GM18520 (cell line): ENCODE measurements around the gene GRID2.

Experiments
- ATAC-seq: cut with Tn5 transposase; IDR thresholded peaks from one replicate; pipeline ENCODE4 v1.9.1; 2021; ENCODE audit not compliant: unreplicated experiment

The GRID2 gene

GRCh38 chr4:93061826-93062225 is 758.1 kb downstream of the GRID2 start:
- ATAC-seq: no peak

DNA sequence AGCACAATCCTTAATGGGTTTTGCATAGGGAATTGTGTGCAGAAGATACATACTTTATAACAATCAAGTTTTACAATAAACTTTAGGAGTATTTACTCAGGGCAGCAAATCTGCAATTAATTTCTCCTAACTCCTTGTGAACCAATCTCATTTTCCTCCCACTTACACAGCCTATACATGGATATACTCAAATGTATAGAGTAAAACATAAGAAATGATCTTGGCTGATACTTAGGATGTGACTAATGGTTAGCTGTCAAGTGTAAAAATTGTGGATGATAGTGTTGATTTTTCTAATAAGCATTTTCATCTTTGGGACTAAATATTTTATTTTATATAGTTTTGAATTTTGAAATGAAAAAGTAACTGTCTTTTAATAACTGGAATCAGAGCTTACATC is 759.6 kb downstream of the GRID2 start:
- ATAC-seq: no peak

- ATAC-seq: no peak
Measured at GRCh38 chr4:93065790-93066189, 762.0 kb downstream of the GRID2 start.

DNA sequence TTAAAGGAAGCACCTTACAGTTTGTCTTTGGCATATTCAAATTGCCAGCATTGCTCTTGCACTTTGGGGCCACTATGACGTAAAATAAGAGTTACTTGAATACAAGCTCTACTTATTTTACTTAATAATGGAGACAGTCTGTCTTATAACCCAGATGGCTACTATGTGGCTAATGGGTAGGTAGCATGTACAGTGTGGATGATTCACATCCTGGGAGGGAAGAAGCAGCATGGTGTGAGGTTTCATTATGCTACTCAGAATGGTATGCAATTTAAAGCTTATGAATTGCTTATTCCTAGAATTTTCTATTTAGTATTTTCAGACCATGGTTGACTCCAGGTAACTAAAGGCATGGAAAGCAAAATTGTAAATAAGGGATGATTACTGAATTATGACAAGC is 763.0 kb downstream of the GRID2 start:
- no peak for ATAC-seq

DNA sequence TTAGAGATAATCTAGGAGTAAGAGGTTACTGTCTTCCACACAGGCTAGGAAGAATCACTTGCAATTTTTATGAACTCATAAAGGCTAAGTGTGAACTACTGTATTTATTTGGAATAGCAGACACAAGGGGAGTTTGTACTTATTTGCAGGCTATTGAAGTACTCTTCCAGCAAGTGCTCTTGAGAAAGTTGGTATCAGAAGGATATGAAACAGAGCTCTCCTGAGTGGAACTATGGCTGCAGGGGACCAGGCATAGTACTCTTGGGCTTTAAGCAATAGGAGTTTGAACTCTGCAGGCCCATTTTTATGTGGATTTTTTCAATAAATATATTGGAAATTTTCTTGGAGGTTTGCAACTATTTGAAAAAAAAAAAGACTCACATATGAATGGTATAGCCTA is 768.5 kb downstream of the GRID2 start:
- no peak for ATAC-seq

DNA sequence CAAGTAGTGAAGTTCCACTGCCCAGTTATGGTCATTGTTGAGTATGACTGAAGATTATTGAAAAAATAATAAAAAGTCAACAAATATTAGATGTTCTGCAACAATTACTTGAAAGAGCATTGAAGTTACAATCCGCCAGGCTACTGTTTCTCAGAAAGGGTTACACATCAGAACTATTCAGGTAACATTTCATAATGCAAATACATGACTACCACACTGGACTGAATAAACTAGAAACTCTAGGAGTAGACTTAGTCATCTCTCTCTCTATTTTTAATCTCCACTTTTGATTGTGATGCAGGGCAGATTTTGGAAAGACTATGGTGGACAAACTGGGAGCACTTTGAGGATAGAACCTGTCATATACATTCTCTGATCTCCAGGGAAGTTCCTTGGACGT is 776.5 kb downstream of the GRID2 start:
- ATAC-seq: no peak

- no peak for ATAC-seq
Measured at GRCh38 chr4:93084599-93085305, 781.0 kb downstream of the GRID2 start.

DNA sequence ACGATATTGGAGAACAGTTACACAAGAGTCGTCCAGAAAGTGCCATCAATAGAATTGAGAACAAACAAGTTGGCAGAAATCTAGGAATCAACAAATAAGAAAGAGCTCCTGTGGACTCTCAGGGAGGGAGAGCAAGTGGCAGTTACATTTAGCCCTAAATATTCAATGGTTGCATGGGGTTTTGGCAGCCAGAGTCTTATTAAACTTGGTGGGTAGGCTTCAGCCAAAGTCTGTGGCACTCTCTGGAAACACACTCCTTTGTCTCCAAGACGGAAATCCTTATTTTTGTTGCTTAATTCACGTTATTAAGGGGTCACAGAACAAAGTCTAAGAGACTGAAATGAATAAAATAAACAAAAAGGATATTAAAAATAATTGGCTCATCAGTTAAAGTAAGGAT is 782.6 kb downstream of the GRID2 start:
- ATAC-seq: no peak

DNA sequence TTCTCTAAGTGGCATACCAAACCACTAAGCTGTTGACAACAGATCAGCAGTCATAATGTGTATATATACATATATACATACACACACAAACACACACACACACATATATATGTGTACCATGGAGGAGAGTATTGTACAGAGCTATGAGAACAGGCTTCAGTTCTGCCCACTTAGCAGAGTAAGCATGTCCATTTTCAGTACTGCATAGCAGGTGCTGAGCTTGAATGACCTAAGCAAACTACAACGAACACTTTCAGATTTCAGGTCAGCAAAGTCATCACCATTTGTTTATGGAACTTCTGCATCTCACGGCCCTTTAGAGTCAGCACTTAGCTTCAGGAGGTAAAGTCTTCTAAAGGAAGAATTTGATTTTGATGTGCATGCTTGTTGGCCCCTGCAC is 789.0 kb downstream of the GRID2 start:
- ATAC-seq: no peak

GRCh38 chr4:93103042-93103441 is 799.3 kb downstream of the GRID2 start:
- no peak for ATAC-seq

DNA sequence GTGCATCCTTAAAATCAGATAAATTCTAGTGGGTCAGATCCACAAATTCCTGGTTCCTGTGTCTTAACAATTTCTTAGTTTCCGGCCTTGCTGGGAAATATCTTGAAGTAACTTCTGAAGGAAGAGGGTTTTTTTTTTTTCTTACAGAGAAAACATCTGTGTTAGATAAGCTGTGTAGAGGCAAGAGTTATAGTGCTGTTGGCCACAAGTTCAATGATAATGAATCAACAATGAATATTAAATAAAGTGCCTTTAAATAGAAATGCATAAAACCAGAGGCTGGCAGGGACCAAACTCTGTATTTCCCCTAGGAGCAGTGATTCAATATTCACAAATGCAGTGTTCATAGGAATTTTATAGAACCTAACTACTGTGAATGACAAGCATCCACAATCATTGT is 812.9 kb downstream of the GRID2 start:
- ATAC-seq: no peak

GRCh38 chr4:93127489-93127888 is 823.7 kb downstream of the GRID2 start:
- no peak for ATAC-seq

GRCh38 chr4:93132631-93133030 is 828.9 kb downstream of the GRID2 start:
- no peak for ATAC-seq

DNA sequence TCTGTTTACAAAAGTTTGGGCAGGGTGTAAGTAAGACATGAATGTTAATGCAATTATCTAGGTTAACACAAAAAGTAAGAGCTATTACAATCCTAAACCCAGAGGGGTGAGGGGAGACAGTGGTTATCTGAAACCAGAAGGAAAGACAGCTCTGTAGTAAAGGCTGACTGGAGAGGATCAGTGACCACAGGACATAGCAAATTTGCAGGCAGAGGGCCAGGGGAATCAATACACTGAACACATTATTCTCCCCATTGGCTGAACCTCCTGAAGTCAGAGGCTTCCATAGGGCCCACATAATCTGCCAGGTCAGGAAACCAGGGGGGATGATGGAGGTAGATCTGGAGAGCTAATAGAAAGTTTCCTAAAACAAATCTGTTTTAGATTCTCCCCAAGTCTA is 835.4 kb downstream of the GRID2 start:
- no peak for ATAC-seq

DNA sequence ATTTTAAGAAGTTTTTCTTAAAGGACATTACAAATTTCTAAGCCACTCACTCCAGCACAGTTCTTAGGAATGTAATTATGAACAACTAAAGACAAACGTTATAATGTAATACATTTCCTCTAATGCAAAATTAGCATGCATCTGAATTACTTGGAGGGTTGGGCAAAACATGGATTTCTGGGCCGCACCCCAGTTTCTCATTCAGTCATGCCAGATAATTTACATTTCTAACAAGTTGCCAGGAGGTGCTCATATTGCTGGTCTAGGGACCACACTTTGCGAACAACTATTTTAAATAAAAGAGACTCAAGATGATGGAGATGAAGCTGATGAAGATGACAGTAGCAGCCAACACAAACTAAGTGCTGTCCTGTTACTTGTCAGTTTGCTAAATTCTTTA is 840.1 kb downstream of the GRID2 start:
- ATAC-seq: no peak

DNA sequence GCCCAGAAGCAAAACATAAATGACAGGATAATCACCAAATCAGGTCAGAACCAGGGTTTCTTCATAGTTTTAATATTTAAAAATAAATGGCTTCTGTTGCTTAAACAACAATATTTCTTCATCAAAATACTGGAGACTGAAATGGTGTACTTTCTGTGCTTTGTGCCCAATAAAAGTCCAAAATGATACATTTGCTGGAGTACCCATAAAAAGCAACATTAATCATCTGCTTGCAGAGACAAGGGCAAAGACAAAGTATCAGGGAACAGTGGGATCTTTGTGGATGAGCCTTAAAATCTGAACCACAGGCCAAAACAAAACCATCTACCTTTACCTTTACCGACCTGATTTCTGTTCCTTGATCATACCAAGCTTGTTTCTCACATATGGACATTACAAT is 840.9 kb downstream of the GRID2 start:
- ATAC-seq: no peak

DNA sequence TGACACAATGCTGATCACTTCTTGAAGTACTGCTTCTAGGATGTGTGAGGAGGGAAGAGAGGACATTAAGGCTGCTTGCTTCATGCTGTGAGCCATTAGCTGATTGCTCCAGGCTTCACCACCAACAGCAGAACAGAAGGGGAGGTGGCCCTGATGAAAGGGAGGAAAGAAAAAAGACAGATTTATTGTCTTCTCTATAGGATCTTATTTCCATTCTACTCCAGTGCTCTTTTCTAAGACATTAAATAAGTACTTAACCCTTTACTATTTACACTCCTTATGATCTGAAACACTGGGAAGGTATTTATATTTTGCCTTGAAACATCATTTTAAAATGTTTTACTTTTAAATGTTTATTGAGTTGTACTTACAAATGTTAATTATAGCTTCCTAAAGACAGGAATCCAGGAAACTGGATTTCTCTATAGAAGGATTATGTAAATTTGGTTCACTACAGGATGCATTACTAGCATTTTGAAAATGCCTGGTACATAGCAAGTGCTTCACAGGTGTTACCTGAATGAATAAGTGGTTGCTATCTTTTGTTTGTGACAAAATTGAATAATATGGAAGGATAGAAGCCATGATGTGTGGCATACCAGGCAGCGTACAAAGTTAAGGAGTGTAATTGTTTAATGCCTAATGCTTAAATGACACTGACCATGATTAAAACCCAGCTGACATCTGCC is 843.9 kb downstream of the GRID2 start:
- no peak for ATAC-seq

- no peak for ATAC-seq
Measured at GRCh38 chr4:93152491-93152890, 848.7 kb downstream of the GRID2 start.

DNA sequence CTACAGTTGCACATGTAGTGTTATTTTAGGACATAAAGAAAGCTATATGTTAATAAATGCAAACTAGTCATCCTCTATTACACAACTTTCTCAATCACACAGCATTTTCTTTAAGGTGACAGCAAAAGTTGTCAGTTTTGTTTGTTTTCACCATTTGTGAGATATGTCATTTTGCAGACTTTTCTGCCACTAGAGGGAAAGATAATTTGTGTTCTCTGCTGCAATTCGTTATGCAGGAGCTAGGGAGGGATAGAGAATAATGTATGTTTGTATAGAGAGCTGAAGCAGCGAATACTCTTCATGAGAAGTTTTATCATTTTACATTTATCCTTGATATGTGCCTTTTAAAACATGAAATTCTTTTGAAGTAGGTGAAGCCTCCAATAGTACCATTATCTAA is 854.2 kb downstream of the GRID2 start:
- ATAC-seq: no peak

DNA sequence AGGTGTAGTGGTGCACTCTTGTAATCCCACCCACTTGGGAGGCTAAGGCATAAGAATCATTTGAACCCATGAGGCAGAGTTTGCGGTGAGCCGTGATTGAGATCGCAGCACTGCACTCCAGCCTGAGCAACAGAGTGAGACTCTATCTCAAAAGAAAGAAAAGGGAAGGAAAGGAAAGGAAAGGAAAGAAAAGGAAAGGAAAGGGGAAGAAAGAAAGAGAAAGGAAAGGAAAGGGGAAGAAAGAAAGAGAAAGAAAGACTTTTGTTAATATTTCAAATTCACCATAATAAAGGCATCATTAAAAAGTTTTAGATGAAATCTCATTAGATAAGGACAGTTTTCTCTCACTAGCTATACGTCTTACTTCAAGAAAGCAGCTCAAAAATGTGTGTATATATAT is 864.3 kb downstream of the GRID2 start:
- ATAC-seq: no peak

DNA sequence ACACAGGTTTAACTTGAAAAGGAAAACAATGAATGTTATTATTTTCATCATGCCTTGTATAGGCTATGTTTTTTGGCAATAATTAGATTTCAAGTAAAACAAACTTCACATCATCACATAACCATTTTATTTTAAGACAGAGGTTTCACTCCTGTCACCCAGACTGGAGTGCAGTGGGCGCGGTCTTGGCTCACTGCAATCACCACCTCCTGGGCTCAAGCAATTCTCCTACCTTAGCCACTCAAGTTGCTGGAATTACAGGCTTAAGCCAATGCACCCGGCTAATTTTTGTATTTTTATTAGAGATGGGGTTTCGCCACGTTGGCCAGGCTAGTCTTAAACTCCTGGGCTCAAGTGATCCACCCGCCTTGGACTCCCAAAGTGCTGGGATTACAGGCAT is 866.2 kb downstream of the GRID2 start:
- no peak for ATAC-seq

- ATAC-seq: no peak
Measured at GRCh38 chr4:93174598-93174997, 870.8 kb downstream of the GRID2 start.

DNA sequence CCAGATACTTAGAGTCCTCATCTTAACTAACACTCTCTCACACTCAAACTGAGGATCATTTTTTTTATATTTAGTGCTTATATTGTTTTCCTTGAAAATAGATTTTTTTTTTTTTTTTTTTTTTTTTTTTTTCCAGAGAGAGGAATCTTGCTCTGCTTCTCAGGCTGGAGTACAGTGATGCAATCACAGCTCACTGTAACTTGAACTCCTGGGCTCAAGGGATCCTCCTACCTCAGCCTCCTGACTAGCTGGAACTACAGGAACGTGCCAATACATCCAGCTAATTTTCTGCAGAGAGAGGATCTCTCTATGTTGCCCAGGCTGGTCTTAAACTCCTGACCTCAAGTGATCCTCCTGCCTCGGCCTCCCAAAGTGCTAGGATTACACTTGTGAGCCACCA is 874.5 kb downstream of the GRID2 start:
- no peak for ATAC-seq
